Neutrophil (primary cell): ENCODE results near the gene SNX17.

Experiments
- H3K27ac ChIP-seq: fragments of 200-600 bp; sonication (generic); 2 replicates; pipeline ENCODE4 v1.5.1; 2016; ENCODE audit warnings: mild to moderate bottlenecking, moderate library complexity
- H3K27me3 ChIP-seq: fragments of 200-600 bp; sonication (generic); 2 replicates; pipeline ENCODE4 v1.6.0; 2016; ENCODE audit warnings: mild to moderate bottlenecking
- H3K36me3 ChIP-seq: fragments of 200-600 bp; sonication (generic); 2 replicates; pipeline ENCODE4 v1.5.1; 2017
- H3K4me1 ChIP-seq, 2 experiments: fragments of 200-600 bp in 1 of 2; sonication (generic) in 1 of 2; 1 replicate in 1 of 2; 2 replicates in 1 of 2; pipeline versions ENCODE4 v1.5.1 to v1.6.1; 2013 to 2016; ENCODE audit warnings: low read depth in 1 of 2, low read length in 1 of 2, mild to moderate bottlenecking in 1 of 2, moderate library complexity in 1 of 2; ENCODE audit not compliant: control insufficient read depth in 1 of 2, insufficient read depth in 1 of 2
- H3K4me3 ChIP-seq, 2 experiments: fragments of 200-600 bp in 1 of 2; sonication (generic) in 1 of 2; 1 replicate in 1 of 2; 2 replicates in 1 of 2; pipeline ENCODE4 v1.5.1; 2013 to 2016; ENCODE audit warnings: low read depth in 1 of 2, low read length in 1 of 2, mild to moderate bottlenecking in 1 of 2, moderate library complexity in 1 of 2
- H3K9me3 ChIP-seq: fragments of 200-600 bp; sonication (generic); 2 replicates; pipeline ENCODE4 v1.5.1; 2016
- CTCF ChIP-seq: fragments of 200-600 bp; sonication (generic); IDR thresholded peaks from 2 replicates; pipeline ENCODE4 v1.5.1; 2016; ENCODE audit warnings: antibody characterized with exemption

The SNX17 gene

GRCh38 chr2:27324720-27325119 is 45.7 kb upstream of the SNX17 start:
- no peaks in the 10 kb centered on the region for H3K27me3 ChIP-seq
- peaks cover 16 to 19% of the 10 kb centered on the region in 2 experiments for H3K4me1 ChIP-seq
- H3K27ac ChIP-seq, result no peak overlapping the region
- TF ChIP-seq CTCF, result no peak
- peaks cover 36% of the 10 kb centered on the region for H3K36me3 ChIP-seq
- no peaks in the 10 kb centered on the region for H3K9me3 ChIP-seq
- H3K4me3 ChIP-seq, result no peak overlapping the region

GRCh38 chr2:27335311-27335710 is 35.1 kb upstream of the SNX17 start:
- Histone ChIP-seq H3K36me3 (peaks cover 93% of the 10 kb centered on the region), H3K4me1 (no peaks in the 10 kb centered on the region)

GRCh38 chr2:27336173-27336572 is 34.2 kb upstream of the SNX17 start:
- Histone ChIP-seq H3K4me3 (no peak overlapping the region), H3K4me1 (no peaks in the 10 kb centered on the region), H3K36me3 (peaks cover 95% of the 10 kb centered on the region), H3K27ac (no peak overlapping the region), H3K27me3 (no peaks in the 10 kb centered on the region), H3K9me3 (no peaks in the 10 kb centered on the region)
- TF ChIP-seq CTCF, result no peak

More at GRCh38 chr2:27335311-27335710, 35.1 kb upstream of the SNX17 start:
- no peak for TF ChIP-seq CTCF
- Histone ChIP-seq H3K27ac (no peak overlapping the region), H3K27me3 (no peaks in the 10 kb centered on the region), H3K9me3 (no peaks in the 10 kb centered on the region), H3K4me3 (no peak overlapping the region)

GRCh38 chr2:27347641-27348040 is 22.8 kb upstream of the SNX17 start:
- no peaks in the 10 kb centered on the region for H3K27me3 ChIP-seq
- no peak overlapping the region for H3K27ac ChIP-seq
- no peaks in the 10 kb centered on the region for H3K4me1 ChIP-seq
- no peak overlapping the region for H3K4me3 ChIP-seq
- TF ChIP-seq CTCF, result no peak
- peaks cover 20% of the 10 kb centered on the region for H3K36me3 ChIP-seq
- H3K9me3 ChIP-seq, result no peaks in the 10 kb centered on the region

GRCh38 chr2:27350106-27350693 is 20.2 kb upstream of the SNX17 start:
- Histone ChIP-seq H3K36me3 (peaks cover 10% of the 10 kb centered on the region), H3K27ac (no peak overlapping the region), H3K9me3 (no peaks in the 10 kb centered on the region), H3K4me1 (peaks cover 2 to 4% of the 10 kb centered on the region in 2 experiments), H3K27me3 (no peaks in the 10 kb centered on the region), H3K4me3 (no peak overlapping the region)
- no peak for TF ChIP-seq CTCF
